GM21723 (cell line): ENCODE data around the gene MAGI2.

Experiments used
- ATAC-seq: cut with Tn5 transposase; IDR thresholded peaks from one replicate; pipeline ENCODE4 v1.9.1; 2021; ENCODE audit warnings: mild to moderate bottlenecking, moderate library complexity; ENCODE audit not compliant: unreplicated experiment

MAGI2 gene

GRCh38 chr7:78172933-78173591 is 1280.4 kb downstream of the MAGI2 start:
- no peak for ATAC-seq

GRCh38 chr7:78172267-78172757 is 1281.2 kb downstream of the MAGI2 start:
- no peak for ATAC-seq

DNA sequence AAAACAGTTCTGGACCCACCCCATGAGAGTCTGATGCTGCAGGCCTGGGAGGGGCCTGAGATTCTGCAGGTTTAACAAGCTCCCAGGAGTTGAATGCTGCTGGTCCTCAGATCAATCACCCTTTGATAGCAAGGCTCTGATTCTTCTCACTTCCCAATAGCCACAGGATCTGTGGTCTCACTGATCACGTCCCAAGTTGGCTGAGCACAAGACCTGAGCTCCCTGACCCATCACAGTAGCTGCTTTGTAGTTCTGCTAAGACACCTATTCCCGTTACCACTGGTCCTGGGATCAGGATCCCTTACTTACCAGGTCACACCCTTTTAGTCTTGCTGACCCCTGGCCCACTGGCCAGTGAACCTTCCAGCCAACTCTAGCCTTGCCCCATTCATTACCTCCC is 1282.1 kb downstream of the MAGI2 start:
- no peak for ATAC-seq

DNA sequence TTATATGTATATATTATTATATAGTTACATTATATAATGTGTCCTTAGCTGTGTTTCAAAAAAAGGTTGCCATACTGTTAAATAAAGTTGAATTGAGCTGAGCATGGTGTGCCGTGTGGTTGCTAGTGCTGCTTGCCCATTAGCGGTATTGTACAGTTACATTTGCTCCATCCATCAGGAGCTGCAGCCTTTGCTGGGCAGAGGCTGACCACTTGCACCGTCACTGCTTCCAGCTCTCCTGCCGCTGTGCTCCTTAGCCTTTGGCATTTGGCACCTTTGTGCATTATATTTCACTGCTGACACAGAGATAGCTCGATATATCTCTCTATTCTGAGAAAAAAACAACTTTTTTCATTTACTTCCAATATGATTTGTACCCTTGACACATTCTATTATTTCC is 1282.7 kb downstream of the MAGI2 start:
- ATAC-seq: no peak

GRCh38 chr7:78169992-78170391 is 1283.5 kb downstream of the MAGI2 start:
- ATAC-seq: no peak

DNA sequence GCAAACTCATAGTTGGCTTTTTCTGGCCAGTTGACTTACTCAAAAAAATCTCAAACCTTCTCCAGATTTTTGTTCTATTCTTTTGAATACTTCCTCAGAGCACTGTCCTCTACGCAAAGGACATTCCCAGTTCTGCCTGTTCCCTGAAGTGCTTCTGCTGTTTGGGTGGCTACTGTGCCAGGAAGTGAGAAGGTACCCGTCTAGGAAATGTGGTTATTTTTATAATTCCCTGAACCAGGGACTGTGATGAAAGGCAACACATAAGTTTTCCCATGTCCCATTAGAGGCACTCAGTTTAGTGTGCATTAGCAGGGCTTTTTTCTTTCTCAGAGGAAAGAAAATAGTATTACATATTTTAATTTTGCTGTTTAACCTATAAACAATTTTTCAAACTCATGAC is 1284.6 kb downstream of the MAGI2 start:
- ATAC-seq: no peak

DNA sequence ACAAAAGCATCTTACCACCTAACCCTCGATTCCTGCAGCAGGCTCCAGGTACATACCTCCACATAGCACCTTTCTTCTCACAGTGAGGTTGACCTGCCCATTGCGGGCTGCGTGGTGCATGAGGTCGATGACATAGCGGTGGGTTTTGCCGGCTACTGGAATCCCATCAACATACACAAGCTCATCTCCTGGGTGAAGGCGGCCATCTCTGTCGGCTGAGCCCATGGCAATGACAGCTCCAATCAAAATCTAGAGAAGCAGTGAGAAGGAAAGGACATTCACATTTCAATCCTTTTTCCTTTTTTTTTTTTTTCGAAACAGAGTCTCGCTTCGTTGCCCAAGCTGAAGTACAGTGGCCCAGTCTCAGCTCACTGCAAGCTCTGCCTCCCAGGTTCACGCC is 1285.6 kb downstream of the MAGI2 start:
- no peak for ATAC-seq

DNA sequence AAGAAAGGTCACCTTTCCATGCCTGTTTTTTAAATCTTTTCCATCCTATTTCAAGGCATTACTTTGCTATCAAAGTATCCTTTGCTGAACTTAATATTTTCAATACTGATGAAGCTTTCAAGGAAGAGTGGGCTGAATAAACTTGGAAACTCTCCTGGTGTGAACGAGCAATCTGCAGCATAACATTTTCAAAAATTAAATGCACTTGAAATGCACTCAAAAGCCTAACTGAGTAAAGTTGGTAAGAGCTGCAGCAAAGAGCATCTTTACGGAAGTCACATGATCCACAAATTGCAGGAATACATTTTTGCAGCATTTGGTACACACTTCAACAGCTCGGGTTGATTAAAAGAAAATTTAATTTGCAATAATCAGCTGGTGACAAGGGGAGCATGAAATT is 1287.6 kb downstream of the MAGI2 start:
- no peak for ATAC-seq

DNA sequence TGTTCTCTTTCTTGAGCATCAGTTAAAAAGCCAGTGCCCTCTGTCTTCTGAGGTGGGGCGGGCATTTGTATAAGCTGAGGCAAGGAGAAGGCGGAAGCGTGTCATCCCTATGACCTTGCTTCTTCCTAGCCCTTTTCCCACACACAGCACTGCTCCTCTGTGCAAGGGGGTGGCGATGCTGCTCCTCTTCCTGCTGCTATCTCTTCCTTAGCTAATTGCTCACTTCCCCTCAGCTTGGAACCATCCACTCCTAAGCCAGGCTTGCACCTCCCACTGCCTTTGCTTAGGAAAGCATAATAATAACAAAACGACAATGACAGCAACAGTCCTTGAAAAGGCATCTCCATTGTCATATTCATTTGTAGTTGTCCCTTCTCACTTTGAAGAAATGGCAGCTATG is 1288.0 kb downstream of the MAGI2 start:
- ATAC-seq: no peak

GRCh38 chr7:78164459-78164858 is 1289.0 kb downstream of the MAGI2 start:
- no peak for ATAC-seq

- no peak for ATAC-seq
These were observed 1291.7 kb downstream of the MAGI2 start for GRCh38 chr7:78161781-78162180.

GRCh38 chr7:78159545-78159944 is 1293.9 kb downstream of the MAGI2 start:
- no peak for ATAC-seq

DNA sequence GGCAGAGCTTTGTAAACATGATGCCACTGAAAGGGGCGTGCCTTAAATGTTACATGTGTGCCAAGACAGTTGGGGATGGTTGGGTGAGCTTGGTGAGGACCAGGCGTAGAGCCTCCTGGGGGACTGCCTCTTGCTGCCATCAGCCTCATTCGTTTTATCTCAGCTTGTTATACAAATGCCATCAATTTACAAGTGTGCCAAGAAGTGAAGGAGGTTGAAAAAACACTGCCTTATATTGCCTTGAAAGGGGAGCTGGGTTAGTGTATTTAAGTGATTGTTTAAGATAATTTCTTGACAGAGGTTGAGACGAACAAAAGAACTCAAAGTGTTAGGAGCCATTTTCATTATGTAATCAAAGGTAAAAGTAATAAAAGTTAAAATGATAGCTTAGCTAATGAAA is 1300.2 kb downstream of the MAGI2 start:
- no peak for ATAC-seq

GRCh38 chr7:78151229-78151628 is 1302.2 kb downstream of the MAGI2 start:
- no peak for ATAC-seq

DNA sequence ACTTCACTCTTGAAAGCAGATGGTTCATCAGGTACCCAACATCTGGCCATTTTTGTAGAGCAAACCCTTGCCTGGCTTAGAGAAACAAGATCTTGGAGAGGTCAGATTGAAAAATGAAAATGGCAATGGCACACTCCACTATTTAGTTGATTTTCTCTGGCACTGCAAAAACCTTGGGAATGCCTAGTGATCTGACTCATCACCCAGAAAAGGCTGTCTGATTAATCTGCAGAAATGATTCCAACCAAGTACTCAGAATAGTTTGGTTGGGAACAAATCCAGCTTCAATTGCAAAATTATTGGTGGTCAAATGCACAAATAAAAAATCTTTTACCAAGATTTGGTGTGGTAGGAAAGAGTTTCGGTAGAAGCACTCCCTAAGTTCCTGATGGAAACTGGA is 1303.7 kb downstream of the MAGI2 start:
- ATAC-seq: no peak

DNA sequence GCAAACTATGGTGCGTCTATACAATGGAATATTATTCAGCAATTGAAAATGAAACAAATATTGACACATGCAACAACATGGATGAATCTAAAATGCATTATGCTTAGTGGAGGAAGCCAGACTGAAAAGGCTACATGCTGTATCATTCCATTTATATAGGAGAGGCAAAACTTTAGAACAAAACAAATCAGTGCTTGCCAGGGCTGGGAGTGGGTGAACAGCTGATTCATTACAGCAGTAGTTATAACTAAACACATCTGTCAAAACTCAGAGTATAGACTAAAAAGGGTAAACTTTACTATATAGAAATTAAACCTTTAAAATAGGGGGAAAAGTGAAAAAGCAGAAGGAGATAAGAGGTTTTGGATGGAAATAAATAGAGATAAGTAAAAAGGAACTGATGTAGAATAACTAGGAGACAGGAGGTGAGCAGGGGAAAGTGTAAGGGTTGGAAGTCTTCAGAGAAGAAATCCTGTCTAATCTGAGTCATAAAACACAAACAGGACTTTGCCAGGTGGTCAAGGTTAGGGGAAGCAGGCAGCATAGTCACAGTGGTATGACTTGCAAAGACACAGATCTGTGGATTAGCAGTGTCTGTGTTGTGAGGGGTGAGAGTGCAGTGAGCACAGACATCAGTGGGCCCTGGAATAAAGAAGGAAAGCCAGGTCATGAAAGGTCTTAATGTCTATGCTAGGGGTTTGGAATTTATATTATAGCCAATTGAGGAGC is 1305.1 kb downstream of the MAGI2 start:
- ATAC-seq: no peak

DNA sequence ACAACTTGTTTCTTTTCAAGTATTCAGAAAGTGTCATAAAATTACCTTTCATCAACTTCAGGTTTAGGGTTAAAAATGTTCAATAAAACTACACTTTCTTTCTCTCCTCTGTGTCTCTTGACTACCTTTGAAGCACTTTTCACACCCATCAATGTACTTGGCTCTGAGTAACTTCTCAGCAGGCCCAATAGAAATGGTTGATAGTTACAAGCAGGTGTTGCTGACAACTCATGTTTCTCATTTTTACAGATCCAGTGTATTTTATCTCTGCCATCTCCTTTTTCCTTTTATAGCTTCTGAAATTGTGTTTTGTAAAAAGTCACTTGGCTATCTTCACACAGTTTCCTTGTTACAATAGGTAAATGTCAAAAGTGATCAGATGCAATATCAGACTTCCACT is 1306.9 kb downstream of the MAGI2 start:
- no peak for ATAC-seq

DNA sequence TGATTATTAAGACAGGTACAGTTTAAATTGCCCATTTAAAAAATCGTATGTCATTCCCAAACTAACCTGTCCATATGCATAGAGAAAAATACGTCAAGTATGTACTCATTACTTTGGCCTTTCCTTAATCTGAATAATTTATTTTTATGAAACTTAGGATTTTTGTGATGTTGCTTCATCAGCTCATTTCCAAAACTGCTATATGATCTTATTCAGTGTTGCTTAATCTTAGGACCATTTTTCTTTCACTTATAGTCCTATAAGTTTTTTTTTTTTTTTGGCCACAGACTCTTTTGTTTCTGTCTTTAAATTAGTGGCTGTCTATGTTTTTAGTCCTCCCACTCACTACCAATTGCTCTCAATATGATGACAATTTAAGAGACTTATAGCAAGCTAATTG is 1309.8 kb downstream of the MAGI2 start:
- ATAC-seq: no peak

DNA sequence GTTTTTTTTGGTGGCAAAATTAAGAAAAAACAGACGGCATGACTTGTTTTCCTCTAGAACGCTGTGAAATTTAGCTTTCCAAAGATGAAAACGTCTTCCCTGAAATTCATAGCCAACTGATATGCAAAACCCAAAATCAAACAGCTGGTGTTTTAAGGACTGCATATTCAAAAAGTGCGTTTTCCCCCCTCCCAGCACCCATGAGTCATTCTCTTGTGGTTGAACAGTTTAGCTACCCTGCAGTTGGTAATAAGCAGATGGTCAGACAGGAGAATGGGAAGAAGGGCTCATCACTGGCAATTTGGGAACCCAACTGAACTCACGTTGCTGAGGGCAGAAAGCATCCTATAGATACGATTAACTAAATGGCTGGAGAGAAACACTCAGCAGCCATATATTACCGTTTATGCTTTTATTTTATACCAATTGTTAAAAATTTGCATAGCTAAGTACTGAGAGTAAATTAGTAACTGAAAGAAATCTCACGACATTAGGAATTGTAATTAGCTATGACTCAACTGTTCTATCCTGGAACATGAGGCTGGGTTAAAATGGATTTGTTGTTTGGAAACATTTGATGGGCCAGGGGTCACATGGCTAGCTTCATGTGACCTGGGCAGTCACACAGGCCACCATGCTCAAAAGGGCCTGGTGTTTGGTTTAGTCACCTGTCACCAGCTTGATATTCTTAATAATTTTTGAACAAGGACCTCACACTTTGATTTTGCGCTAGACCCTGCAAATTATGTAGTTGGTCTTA is 1311.8 kb downstream of the MAGI2 start:
- ATAC-seq: no peak

- ATAC-seq: no peak
These were observed 1313.4 kb downstream of the MAGI2 start for GRCh38 chr7:78140109-78140508.

- ATAC-seq: no peak
These were observed 1314.1 kb downstream of the MAGI2 start for GRCh38 chr7:78139335-78139734.

DNA sequence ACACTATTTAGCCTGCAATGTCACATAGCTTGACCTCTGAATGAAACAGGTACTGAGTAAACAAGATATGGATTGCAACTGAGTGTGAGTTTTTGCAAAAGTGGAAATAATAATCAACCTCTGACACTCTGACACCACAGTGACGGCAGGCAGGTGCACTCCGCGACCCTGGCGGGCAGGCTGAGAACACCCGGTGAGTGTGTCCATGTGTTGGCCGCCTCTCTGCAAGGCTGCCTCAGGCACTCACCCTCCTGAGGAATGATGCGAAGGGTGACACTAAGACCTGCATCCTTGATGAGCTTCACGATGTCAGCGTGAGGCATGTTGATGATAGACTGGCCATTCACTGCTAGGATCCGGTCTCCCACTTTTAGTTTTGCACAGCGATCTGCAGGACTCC is 1318.7 kb downstream of the MAGI2 start:
- no peak for ATAC-seq
